NT2/D1 (cell line): ENCODE results near the gene TSC22D1.

Experiments used
- SUZ12 ChIP-seq: IDR thresholded peaks from 2 replicates; pipeline ENCODE4 v1.6.1; 2011; ENCODE audit not compliant: insufficient read length, insufficient read depth; ENCODE audit errors: extremely low read depth
- ZNF274 ChIP-seq: IDR thresholded peaks from 2 replicates; pipeline ENCODE4 v1.6.1; 2011; ENCODE audit warnings: mild to moderate bottlenecking, low read depth, low read length

- TF ChIP-seq SUZ12 (no peak), ZNF274 (no peak)
These were observed 187.0 kb downstream of the TSC22D1 start for GRCh38 chr13:44389060-44389666.
